ENCODE data around the gene FTL.

The FTL gene

DNA sequence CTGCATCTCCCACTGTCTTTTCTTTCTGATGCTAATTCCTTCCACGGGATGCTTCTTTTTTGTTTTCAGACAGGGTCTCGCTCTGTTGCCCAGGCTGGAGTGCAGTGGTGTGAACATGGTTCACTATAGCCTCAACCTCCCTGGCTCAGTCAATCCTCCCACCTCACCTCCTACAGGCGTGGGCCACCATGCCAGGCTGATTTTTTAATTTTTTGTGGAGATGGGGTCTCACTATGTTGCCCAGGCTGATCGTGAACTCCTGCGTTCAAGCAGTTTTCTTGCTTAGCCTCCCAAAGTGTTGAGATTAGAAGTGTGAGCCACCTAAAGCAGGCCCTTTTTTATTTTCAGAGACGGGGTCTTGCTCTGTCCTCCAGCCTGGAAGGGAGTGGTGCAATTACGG, 23.2 kb downstream of the FTL start:
- no peak for DNase-seq
- intact Hi-C loops (cut with DNase I): no loop called here

DNA sequence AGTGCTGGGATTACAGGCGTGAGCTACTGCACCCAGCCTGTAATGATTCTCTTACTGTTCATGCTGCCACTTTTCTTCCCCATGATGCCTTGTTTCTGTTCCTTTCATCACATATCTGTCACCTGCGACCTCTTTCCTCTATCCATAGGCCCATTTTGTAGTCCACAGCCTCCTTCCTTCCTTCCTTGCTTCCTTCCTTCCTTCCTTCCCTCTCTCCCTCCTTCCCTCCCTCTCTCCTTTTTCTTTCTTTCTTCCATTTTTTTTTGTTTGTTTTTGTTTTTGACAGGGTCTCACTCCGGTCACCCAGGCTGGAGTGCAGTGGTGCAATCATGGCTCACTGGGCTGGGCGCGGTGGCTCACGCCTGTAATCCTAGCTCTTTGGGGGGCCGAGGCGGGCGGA, 23.8 kb downstream of the FTL start:
- intact Hi-C loops (cut with DNase I): no loop called here
- no peak for DNase-seq

DNA sequence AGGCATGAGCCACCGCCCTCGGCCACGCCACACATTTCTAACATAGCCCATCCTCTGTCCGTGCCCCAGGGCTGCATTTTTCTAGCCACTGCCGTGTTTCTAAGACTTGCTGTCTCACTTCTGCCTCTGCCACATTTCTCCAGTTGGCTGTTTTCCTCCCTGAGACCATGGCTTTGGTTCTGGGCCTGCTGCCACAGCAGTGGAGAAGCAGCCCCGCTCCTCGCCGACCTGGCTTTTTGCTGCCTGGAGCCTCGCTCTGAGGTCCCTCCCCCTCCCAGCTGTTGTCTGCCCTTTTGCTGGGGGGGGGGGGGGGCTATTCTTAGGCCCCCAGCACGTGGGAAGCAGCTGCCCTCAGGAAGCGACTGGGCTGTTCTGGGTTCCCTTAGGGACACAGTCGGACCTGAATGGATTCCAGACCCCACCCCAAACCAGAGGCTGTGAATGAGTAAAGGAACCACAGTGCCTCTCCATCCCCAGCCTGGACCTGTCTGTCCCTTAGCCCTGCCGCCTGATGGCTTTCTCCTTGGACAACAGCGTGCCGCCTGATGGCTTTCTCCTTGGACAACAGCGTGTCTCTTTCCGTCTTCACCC, 24.7 kb downstream of the FTL start:
- DNase-seq: no peak
- intact Hi-C loops (cut with DNase I): no loop called here

DNA sequence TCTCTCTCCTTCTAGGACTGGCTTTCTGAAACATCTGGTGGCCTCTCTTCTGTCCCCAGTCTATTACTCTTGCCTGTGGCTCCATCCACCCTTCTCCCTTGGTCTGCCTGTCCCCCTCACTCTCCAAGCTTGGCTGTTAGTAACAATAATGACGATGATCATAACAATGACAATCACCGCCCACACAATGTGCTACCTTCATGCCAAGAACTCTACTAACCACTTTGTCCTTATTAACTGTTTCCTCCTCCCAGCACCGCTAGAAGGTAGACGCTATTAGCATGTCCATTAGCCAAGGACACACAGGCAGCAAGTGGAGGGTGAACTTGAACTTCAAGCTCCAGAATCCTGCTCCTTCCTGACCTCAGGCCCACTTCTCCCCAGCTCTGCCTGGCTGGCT, 25.3 kb downstream of the FTL start:
- intact Hi-C loops (cut with DNase I): no loop called here
- DNase-seq: no peak

DNA sequence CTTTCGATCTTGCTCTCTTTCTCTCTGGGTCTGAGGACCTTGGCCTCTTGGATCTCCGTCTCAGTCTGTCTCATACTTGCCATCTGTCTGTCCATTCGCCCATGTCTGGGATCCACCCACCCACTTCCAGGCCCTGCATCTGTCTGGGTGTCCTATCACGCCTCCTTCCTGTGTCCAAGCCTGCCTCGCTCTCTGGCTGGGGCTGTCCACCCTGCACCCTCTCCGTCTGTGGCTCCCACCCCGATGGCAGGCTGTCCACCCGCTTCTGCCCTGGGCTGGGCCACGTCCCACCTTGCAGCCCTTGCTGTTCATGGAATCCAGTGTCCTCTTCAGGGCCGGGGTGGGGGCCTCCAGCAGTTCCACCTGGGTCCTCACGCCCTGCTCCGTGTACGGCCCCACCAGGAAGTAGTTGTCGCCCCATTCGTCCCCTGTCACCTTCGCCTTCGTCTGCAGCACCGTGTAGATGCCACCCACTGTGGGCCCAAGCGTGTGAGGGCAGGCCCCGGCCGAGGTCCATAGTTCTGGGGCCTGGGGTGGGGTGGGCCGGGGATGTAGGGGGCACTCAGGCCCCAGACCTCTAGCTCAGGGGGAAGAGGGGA, 26.0 kb downstream of the FTL start:
- intact Hi-C loops (cut with DNase I): no loop called here
- no peak for DNase-seq

DNA sequence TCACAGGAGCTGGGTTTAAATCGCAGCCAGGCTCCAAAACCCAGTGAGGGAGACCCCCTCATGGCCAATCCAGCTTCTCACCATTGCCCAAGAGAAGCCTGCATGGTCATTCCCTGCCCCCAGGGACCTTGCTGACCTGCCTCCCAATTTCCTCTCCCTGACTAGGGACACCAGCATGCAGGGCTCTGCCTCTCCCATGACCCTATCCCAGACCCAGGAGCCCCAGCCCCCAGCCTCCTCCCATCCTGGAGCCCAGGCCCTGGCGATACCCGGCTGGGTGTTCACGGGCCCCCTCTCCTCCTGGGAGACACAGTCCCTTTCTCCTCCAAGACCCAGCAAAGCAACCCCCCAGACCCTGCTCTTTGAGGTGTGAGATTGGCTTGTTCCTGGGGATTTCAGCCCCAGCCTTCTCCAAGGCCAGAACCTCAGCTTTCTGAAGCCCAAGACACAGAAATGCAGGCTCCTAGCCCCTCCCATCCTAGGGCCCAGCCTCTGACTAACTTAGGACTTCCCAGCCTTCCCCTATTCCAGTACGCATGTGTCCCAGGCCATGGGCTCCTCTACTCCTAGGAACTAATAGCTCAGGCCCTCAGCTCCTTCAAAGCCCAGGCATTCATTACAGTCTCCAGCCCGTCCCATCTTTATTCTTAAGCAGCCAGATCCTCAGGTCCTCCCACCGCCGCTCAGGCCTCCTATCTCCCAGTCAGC, 26.9 kb downstream of the FTL start:
- intact Hi-C loops (cut with DNase I): no loop called here

DNA sequence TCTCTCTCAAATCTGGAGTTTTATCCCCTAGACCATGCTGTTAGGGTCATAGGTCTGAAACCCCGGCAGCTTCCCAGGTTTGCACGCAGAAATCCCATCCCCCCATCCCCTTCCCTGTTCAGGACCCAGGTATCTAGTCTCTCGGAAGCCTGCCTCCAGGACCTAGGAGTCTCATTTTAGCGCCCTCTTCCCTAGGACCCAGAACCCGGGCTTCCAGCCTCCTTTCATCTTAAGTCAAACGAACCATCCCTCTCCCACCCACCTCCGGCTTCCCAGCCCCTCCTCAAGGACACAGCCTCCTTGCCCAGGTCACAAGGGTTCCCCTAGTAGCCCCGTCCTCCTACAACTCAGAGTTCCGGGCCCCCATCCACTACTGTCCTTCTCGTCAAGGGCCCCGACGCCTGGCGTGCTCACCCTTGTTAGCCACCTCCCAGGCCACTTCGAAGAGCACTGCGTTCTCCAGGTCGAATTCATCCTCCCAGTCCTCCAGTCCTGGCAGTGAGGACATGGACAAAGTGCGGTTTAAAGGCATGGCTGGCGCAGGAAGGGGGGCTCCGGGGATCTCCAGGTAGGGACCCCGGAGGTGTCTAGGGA, 27.6 kb downstream of the FTL start:
- intact Hi-C loops (cut with DNase I): no loop called here
- peak in 2 of 10 donors; percentile 84 to 86 for DNase-seq

More for the DNA sequence above, 26.9 kb downstream of the FTL start:
- DNase-seq: peak in 3 of 10 donors; percentile 20 to 73 (median 42)

DNA sequence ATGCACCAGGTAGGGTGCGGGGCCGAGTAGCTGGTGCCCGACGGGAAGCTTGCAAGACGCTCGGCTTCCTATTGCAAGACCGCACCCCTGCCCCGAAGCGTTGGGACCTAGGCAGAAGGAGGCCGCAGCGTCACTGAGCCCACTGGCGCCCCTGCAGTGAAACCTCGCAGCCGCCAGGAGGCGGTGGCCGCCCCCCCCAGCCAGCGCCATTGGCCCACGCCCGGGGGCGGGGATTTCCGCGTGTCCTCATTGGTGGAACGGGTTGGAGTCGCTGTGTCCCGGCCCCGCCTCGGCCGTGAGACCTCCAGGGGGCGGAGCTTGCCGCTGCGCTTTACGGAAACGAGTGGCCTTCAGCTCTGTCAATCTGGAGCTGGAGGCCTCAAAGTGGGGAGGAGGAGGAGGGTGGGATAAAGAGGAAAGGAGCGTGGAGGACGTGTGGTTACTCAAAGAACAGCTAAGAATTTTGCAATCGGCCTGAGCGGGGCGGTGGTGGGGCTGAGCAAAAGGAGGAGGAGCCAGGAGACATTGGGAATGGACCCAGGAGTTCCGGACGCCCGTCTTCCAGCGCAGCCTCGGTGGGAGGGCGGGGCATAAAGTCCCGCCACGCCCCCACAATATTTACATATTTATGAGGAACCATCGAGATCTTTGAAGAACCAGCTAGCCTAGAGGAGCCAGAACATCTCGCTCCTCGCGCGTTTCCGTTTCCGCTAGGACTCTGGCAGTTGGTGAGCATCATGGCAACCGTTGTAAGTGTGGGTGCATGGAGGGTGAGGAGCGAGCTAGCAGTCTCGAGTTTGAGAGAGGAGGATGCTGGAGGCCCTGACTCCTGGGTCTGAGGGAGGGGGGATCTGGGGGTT, 28.3 kb downstream of the FTL start, which contains the start of the genes GYS1 and RUVBL2:
GYS1 (minus strand) TSS at position 135 of the 860 bp plus-strand sequence. CDS start 197 bp downstream, outside the sequence.
RUVBL2 (plus strand) TSS at position 713 of the 860 bp plus-strand sequence; CDS start at position 738, 25 bp downstream.
- intact Hi-C loops (cut with DNase I): no loop called here
- DNase-seq: peak; percentile 97 to 100 (median 99)

DNA sequence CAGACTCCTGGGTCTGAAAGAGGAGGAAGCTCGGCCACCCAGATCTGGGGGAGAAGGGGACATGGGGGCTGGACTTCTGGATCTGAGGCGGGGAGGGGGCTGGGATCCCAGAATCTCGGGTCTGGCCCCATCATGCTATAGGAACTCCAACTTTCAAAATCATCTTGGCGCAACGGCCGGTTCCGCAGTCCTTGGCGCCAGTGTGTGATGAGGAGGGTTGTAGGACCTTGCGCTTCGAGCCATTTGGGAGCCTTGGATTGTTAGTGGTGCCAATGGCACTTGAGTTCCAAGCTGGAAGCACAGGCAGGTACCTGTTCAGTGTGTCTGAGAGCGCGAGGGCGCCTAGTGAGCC, 28.9 kb downstream of the FTL start:
- intact Hi-C loops (cut with DNase I): no loop called here
- DNase-seq: no peak

DNA sequence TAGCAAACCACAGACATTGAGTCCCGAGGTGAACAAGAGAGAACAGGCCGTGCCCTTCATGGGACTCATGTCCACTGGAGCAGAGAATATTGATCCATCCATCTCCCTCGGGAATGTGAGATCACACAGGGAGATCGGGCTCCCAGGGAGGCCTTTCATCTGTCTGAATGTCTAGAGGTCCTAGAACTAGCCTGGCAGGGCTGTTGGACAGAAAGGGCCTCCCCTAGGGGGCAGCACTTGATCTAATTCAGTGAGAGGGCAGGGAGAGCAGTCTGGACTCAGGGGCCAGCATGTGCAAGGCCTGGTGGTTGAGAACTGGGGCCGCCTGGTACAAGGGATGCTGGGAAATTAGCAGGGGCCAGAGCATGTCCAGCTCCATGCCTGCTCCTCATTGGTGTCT, 32.9 kb downstream of the FTL start:
- intact Hi-C loops (cut with DNase I): no loop called here
- DNase-seq: peak in 1 of 10 donors; percentile 14

DNA sequence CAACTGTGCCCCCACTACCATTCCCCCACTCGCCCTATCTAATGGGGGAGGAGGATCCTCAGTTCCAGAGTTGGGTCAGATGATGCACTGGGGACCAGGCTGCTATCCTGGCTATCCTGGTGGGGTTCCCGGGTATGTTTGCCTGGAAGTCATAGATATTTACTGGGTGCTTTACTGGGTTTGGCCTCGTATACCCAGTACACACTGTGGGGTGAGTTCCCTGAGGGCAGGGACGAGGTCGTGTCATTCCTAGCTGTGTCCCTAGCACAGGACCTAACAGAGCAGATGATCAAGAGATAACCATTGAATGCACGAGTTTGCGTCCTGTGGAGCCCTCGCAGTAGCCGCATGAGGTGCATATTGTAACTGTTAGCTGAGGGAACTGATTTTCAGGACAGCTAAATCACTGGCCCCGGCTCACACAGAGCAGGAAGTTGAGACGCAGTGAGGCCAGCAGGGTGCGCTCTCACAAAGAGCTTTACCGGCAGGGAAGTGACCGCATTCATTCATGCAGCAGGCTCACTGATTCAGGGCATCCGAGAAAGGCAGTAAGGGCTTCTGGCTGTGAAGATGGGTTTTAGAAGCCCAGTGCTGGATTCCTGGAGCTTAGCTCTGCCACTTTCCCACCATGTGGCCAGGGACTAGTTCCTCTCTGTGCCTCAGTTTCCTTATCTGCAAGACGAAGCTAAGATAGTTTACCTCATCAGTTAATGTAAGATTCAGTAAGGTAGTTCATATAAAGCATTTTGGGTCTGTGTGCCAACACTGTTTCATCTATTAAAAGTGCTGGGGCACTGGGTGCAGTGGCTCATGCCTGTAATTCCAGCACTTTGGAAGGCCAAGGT, 34.6 kb downstream of the FTL start:
- DNase-seq: peak in 8 of 10 donors; percentile 29 to 92 (median 52)

DNA sequence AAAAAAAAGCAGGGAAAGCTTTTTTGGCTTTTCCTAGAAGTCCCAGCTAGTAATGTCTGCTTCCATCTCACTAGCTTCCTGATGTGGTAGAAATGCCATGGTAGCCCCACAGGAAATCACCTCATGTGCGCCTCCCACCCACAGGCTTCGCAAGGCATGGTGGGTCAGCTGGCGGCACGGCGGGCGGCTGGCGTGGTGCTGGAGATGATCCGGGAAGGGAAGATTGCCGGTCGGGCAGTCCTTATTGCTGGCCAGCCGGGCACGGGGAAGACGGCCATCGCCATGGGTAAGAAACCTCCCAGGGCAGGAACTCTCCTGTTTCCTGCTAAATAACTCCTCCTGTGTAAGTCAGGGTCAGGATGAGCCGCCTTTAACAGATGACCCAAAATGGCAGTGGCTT, 39.0 kb downstream of the FTL start:
- intact Hi-C loops (cut with DNase I): no loop called here
- DNase-seq: no peak

More for the DNA sequence above, 34.6 kb downstream of the FTL start:
- intact Hi-C loops (cut with DNase I): no loop called here

DNA sequence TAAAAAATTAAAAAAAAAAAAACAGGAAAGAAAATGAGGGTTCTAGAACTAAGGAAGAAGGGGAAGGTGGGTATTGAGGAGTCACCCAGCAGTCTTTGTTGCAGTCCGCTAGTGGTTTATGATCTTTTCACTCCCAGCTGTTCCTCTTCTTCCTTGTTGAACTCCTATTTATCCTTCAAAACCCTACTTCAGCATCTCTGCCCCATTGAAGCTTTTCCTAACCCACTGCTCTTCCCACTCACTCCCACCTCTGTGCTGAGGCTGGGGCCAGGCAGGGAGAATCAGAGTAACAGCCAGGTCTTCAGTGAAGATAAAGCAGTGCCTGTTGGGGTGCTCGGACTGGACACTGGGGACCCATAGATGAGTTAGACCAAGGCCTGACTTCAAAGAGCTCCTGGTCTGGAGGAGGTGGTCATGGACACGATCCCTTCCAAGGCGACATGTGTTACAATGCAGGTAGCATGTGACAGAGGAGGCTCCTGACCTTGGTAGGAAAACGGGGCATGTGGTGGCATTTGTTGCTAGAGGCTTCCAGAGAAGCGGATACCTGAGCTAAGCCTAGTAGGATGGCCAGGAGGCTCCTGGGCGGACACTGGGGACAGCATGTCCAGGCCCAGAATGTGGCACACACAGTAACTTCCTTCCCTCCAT, 40.0 kb downstream of the FTL start:
- no peak for DNase-seq
- intact Hi-C loops (cut with DNase I): no loop called here

DNA sequence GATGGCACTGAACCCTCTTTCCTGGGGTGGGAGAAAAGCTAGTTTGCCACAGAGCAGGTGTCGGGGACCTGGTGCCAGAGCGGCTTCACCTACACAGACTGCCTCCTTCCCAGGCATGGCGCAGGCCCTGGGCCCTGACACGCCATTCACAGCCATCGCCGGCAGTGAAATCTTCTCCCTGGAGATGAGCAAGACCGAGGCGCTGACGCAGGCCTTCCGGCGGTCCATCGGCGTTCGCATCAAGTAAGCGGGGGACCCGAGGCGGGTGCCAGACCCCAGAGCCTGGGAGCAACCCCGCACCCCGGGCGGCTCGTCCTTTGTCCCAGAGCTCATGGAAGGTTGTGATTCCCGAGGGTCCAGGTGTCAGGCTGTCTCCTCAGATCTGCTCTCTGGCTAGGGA, 41.8 kb downstream of the FTL start:
- DNase-seq: no peak
- intact Hi-C loops (cut with DNase I): no loop called here

DNA sequence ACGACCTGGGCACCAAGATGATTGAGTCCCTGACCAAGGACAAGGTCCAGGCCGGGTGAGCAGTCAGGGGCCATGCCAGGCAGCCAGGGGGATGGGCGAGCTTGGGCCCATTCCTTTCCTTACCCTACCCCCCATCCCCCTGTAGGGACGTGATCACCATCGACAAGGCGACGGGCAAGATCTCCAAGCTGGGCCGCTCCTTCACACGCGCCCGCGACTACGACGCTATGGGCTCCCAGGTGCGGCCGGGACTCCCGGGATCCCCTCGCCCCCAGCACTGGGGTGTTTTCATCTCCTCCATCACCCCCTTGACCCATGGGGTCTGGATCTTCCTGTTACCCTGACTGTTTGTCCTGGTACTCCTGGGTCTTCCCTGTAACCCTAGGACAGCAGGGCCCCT, 44.7 kb downstream of the FTL start:
- intact Hi-C loops (cut with DNase I): no loop called here
- DNase-seq: no peak

DNA sequence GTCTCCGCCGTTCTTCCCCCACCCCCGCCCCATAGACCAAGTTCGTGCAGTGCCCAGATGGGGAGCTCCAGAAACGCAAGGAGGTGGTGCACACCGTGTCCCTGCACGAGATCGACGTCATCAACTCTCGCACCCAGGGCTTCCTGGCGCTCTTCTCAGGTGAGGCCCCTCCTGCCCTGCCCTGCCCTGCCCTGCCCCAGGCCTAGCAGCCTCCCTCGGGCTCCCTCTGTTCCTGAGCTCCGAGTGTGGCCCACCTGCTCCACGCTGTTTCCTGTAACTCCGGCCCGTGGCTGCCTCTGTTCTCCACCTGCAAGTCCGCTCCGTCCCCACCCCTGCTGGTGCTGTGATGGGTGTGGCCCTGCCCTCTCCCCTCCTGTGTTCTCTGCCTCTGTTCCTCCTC, 45.3 kb downstream of the FTL start:
- intact Hi-C loops (cut with DNase I): no loop called here
- DNase-seq: no peak

DNA sequence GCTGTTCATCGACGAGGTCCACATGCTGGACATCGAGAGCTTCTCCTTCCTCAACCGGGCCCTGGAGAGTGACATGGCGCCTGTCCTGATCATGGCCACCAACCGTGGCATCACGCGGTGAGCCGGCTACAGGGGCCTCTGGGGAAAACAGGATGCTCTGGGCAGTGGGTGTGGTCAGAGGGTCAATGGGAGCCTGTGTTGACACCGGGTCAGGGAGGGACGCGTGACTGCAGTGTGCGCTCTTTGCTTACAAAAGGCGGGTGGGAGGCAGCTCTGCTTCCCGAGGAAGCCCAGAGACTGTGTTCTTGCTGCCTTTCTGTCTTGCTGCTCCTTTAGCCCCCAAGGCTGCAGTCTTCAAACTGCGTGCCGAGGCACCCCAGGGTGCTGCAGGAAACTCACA, 46.1 kb downstream of the FTL start:
- no peak for DNase-seq
- intact Hi-C loops (cut with DNase I): no loop called here

DNA sequence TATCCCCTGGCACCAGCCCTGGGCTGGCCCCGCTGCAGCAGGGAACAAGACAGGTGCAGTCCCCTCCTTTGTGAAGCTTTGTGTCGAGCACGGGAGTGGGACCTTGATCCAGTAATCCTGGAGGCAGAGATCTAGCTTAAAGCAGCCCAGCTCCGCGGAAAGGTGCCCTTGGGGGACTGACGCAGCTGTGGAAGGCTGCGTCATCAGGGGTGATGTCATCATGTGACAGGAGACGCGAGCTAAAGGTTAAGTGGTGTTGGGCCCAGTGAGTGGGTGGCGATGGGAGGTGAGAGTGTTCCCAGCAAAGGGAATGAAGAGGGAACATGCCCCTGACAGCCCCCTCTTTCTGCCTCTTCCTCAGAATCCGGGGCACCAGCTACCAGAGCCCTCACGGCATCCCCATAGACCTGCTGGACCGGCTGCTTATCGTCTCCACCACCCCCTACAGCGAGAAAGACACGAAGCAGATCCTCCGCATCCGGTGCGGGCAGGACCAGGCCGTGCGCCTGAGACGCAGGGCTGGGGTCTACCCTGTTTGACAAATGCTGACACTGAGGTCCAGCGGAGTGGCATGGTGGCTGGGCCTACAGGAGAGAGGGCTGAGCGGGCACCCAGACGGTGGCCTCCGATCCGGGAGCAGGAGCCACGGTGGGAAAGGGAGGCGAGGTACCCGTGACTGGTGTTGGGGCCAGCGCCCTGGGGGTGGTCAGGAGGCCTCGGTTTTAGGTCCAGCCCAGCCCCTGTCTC, 49.2 kb downstream of the FTL start:
- intact Hi-C loops (cut with DNase I): no loop called here
- no peak for DNase-seq
